Measurements from ENCODE around the gene CLDN25.
A peak's percentile ranks its signal among the peaks of the same experiment; 100 is the strongest.

DNA sequence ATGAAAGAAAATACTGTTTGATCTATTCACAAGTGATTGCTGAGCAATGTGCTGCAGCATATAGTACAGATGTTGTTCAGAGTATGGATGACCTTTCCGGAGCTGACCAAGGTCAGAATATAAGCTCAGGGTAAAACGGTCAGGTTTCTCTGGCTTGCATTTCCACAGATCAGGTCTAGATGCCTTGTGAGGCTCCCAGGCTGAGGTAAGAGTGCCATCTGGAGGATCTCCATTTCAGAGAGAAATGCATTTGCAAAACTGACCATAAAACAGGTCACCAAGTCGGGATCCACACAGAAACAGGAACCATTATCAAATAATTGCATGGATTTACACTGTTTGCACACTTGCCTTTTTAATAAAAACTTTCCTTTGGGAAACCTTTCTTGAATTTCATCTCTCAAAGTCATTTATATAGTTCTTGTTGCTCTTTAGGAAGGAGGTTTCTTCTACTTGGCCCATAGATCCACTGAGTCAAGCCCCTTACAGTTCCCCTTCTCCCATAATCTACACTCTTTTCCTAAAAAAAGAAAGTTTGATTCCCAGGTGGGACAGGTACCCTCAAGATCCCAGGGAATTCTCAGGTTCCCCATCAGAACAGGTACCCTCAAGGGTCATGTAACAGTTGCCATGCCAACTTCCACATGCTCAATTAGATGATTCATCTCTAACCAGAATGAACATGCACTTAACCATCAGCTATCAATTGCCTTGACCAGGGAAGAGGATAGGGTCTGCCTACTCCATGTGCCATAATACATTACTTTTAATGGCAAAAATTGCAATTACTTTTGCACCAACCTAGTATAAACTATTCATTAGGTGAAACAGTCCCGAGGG, 48.5 kb upstream of the CLDN25 start:
- TF ChIP-seq, protein P1, sequence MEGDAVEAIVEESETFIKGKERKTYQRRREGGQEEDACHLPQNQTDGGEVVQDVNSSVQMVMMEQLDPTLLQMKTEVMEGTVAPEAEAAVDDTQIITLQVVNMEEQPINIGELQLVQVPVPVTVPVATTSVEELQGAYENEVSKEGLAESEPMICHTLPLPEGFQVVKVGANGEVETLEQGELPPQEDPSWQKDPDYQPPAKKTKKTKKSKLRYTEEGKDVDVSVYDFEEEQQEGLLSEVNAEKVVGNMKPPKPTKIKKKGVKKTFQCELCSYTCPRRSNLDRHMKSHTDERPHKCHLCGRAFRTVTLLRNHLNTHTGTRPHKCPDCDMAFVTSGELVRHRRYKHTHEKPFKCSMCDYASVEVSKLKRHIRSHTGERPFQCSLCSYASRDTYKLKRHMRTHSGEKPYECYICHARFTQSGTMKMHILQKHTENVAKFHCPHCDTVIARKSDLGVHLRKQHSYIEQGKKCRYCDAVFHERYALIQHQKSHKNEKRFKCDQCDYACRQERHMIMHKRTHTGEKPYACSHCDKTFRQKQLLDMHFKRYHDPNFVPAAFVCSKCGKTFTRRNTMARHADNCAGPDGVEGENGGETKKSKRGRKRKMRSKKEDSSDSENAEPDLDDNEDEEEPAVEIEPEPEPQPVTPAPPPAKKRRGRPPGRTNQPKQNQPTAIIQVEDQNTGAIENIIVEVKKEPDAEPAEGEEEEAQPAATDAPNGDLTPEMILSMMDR (IDR thresholded peaks at IDR 0.05) = peak; percentile 81
- TF ChIP-seq, protein P2, sequence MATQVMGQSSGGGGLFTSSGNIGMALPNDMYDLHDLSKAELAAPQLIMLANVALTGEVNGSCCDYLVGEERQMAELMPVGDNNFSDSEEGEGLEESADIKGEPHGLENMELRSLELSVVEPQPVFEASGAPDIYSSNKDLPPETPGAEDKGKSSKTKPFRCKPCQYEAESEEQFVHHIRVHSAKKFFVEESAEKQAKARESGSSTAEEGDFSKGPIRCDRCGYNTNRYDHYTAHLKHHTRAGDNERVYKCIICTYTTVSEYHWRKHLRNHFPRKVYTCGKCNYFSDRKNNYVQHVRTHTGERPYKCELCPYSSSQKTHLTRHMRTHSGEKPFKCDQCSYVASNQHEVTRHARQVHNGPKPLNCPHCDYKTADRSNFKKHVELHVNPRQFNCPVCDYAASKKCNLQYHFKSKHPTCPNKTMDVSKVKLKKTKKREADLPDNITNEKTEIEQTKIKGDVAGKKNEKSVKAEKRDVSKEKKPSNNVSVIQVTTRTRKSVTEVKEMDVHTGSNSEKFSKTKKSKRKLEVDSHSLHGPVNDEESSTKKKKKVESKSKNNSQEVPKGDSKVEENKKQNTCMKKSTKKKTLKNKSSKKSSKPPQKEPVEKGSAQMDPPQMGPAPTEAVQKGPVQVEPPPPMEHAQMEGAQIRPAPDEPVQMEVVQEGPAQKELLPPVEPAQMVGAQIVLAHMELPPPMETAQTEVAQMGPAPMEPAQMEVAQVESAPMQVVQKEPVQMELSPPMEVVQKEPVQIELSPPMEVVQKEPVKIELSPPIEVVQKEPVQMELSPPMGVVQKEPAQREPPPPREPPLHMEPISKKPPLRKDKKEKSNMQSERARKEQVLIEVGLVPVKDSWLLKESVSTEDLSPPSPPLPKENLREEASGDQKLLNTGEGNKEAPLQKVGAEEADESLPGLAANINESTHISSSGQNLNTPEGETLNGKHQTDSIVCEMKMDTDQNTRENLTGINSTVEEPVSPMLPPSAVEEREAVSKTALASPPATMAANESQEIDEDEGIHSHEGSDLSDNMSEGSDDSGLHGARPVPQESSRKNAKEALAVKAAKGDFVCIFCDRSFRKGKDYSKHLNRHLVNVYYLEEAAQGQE (IDR thresholded peaks at IDR 0.05; ENCODE audit: insufficient read depth in 1 of 2, low read depth in 2 of 2, low read length in 1 of 2) = no peak
- TF ChIP-seq POLR2AphosphoS5 (IDR thresholded peaks at IDR 0.05; ENCODE audit: low read depth, low read length) (no peak), TCF7L2 (IDR thresholded peaks at IDR 0.05; ENCODE audit: low read depth, low read length) (no peak)

All from Panc1 (cell line).